Stimulated activated CD4-positive, alpha-beta T cell treated with anti-CD3 and anti-CD28 coated beads, Interleukin-1b, Interleukin-23, amount 100 ng/mL, for 48 hours (primary cell): ENCODE data around the gene CHN2.

Source experiments
- DNase-seq: peaks from one replicate; pipeline ENCODE4 v3.0.0-alpha.2; 2020

Gene CHN2

GRCh38 chr7:29315122-29315891, 120.7 kb downstream of the CHN2 start:
- DNase-seq: no peak

GRCh38 chr7:29315892-29316270, 121.3 kb downstream of the CHN2 start:
- DNase-seq: no peak

- no peak for DNase-seq
These were observed 122.4 kb downstream of the CHN2 start for GRCh38 chr7:29316926-29317325.

GRCh38 chr7:29318853-29319718, 124.5 kb downstream of the CHN2 start:
- no peak for DNase-seq

GRCh38 chr7:29319719-29320521, 125.3 kb downstream of the CHN2 start:
- DNase-seq: no peak

- no peak for DNase-seq
These were observed 126.0 kb downstream of the CHN2 start for GRCh38 chr7:29320577-29320976.

- DNase-seq: no peak
These were observed 127.6 kb downstream of the CHN2 start for GRCh38 chr7:29322023-29322712.

- DNase-seq: no peak
These were observed 130.9 kb downstream of the CHN2 start for GRCh38 chr7:29325476-29325875.

- DNase-seq: no peak
These were observed 132.3 kb downstream of the CHN2 start for GRCh38 chr7:29326864-29327263.

GRCh38 chr7:29327455-29327854, 132.9 kb downstream of the CHN2 start:
- DNase-seq: no peak

GRCh38 chr7:29328045-29328444, 133.5 kb downstream of the CHN2 start:
- no peak for DNase-seq

- DNase-seq: no peak
These were observed 134.2 kb downstream of the CHN2 start for GRCh38 chr7:29328811-29329210.

GRCh38 chr7:29329686-29330085, 135.1 kb downstream of the CHN2 start:
- DNase-seq: no peak

- no peak for DNase-seq
These were observed 135.6 kb downstream of the CHN2 start for GRCh38 chr7:29330136-29330535.

GRCh38 chr7:29331163-29331562, 136.6 kb downstream of the CHN2 start:
- DNase-seq: no peak

- no peak for DNase-seq
These were observed 137.7 kb downstream of the CHN2 start for GRCh38 chr7:29332042-29332811.

- no peak for DNase-seq
These were observed 138.6 kb downstream of the CHN2 start for GRCh38 chr7:29332875-29333855.

GRCh38 chr7:29335188-29336083, 140.9 kb downstream of the CHN2 start:
- DNase-seq: no peak

GRCh38 chr7:29337546-29338116, 143.1 kb downstream of the CHN2 start:
- no peak for DNase-seq
